HG03432 (cell line): ENCODE results near the gene MYO5A.
A peak's percentile ranks its signal among the peaks of the same experiment; 100 is the strongest.
"Not testable (repeated sequence)": the region's sequence is repeated elsewhere in the genome, so short reads cannot be mapped to it uniquely, and the experiment has no call there.

ENCODE experiments used
- ATAC-seq: cut with Tn5 transposase; IDR thresholded peaks from one replicate; pipeline ENCODE4 v1.9.1; 2021; ENCODE audit warnings: mild to moderate bottlenecking, moderate library complexity; ENCODE audit not compliant: unreplicated experiment

MYO5A gene

GRCh38 chr15:52528564-52529340, at the start of gene MYO5A:
Gene MYO5A (minus strand): TSS chr15:52528880. CDS start chr15:52528806, 74 bp downstream.
- ATAC-seq, result peak; percentile 87

- ATAC-seq, result no peak
Measured at GRCh38 chr15:52576692-52577091, 48.0 kb upstream of the MYO5A start.

- ATAC-seq, result not testable (repeated sequence)
Measured at GRCh38 chr15:52575573-52575972, 46.9 kb upstream of the MYO5A start.

DNA sequence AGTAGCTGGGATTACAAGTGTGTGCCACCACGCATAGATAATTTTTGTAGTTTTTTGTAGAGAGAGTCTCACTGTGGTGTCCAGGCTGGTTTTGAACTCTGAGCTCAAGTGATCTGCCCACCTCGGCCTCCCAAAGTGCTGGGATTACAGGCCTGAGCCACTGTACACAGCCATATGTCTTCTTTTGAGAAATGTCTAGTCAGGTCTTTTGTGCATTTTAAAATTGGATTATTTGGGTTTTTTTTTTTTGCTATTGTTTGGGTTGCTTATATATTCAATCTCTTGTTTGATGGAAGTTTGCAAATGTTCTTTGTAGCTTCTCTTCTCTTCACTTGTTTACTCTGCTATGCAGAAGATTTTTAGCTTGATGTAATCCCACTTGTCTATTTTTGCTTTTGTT, 46.4 kb upstream of the MYO5A start:
- no peak for ATAC-seq

GRCh38 chr15:52574623-52575022, 45.9 kb upstream of the MYO5A start:
- ATAC-seq, result not testable (repeated sequence)

DNA sequence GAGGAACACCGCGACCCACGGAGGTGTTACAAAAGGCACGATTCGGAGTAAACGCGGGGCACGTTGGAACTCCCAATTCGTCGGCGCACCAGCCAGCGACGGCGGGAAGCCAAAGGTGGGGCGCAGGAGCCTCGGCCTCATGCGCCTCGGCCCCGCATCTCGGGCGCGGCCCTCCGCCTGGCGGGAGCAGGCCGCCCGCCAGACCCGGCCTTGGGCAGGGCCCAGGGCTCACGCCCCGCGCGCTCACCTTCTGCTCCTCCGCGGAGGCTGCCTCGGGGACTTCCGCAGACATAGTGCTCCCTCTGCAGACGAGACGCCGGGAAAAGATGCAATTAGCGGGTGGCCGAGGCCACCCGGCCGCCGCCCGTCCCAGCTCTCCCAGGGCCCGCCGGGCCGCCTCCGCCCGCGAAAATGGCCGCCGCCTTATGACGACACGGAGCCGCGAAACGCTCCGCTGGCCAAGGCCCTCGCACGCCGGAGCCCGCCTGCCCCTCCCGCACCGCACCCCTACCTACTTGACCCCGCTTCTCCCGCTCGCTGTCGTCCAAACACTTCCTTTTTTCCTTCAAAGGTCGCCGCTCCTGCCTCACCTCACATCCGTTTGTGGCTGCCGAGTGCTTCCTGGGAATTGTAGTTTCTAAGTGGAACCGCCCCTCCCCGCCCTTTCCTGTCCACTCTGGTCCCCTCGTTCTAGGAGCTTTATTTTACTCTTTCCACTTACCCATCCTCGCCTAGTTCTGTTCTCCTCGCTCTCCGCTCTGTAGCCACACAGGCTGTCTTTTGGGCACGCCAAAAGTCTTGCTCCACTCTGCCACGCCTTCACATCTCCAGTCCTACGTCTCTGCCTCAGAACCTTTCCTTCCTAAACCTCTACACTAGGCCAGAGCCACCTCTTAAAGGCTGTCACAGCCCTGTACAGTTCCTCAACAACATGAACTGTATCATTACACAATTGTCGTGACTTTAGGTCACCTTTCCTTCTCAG, 40.2 kb upstream of the MYO5A start, which contains the start of gene ARPP19:
ARPP19 (minus strand) TSS at position 430 of the 985 bp plus-strand sequence; CDS start at position 292, 138 bp downstream.
- ATAC-seq, result peak; percentile 87

GRCh38 chr15:52567871-52568600, 39.4 kb upstream of the MYO5A start:
- ATAC-seq, result peak; percentile 15

GRCh38 chr15:52566889-52567288, 38.2 kb upstream of the MYO5A start:
- no peak for ATAC-seq

DNA sequence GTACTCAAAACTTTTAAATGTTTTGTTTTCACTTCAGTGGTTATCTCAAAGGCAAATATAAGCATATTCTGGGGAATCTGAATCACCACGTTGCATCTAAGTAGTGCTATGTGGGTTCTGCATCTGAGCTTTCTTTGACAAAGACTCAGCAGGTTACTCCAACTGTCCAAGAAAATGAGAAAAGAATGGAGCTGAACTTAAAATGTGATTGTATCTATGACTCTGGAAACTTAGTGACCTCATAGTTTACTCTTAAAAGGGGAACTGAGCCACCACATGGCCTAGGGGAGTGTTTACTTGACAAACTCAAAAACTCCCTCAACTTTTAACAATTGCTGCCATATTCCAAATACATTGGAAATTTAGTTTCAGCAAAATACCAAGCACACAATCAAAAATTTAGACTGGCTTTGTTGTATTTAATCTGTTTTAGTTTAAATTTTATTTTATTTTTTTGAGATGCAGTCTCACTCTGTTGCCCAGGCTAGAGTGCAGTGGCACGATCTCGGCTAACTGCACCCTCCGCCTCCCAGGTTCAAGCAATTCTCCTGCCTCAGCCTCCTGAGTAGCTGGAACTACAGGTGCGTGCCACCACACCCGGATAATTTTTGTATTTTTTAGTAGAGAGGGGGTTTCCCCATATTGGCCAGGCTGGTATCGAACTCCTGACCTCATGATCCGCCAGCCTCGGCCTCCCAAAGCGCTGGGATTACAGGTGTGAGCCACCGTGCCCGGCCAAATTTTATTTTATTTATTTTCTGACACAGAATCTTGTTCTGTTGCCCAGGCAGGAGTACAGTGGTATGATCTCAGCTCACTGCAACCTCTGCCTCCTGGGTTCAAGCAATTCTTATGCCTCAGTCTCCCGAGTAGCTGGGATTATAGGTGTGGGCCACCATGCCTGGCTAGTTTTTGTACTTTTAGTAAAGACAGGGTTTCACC, 37.0 kb upstream of the MYO5A start:
- peak; percentile 41 for ATAC-seq

- no peak for ATAC-seq
Measured at GRCh38 chr15:52563501-52564060, 34.9 kb upstream of the MYO5A start.

GRCh38 chr15:52559575-52559974, 30.9 kb upstream of the MYO5A start:
- no peak for ATAC-seq

- no peak for ATAC-seq
Measured at GRCh38 chr15:52559022-52559421, 30.3 kb upstream of the MYO5A start.

DNA sequence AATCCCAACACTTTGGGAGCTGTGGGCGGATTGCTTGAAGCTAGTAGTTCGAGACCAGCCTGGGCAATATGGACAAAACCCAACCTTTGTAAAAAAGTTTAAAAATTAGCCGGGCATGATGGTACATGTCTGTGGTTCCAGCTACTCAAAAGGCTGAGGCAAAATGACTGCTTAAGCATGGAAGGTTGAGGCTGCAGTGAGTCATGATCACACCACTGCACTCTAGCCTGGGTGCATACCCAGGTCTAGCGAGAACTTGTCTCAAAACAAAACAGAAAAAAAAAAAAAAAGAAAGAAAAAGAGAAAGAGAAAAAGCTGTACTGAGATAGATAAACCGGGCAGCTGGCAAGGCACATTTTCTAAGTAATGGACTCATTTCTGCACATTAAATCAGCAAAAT, 29.5 kb upstream of the MYO5A start:
- ATAC-seq, result peak; percentile 94

DNA sequence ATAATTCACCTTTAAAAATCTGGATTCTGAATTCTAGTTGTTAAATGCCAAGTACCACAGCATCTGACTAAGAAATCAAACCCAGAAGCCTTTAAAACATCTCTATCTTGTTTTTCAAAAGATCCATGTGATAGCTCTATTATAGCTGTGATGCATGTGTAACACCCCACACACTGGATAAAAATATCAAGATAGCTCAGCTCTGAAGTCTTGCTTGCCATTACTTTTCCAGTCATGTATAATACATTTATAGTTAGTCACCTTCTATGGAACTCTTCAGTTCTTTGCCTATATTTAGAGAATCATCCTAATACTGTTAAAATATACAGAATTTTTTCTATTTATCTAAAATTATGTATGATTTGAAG, 28.6 kb upstream of the MYO5A start:
- ATAC-seq, result no peak

- ATAC-seq, result no peak
Measured at GRCh38 chr15:52556524-52557273, 28.0 kb upstream of the MYO5A start.

- no peak for ATAC-seq
Measured at GRCh38 chr15:52552303-52552702, 23.6 kb upstream of the MYO5A start.

DNA sequence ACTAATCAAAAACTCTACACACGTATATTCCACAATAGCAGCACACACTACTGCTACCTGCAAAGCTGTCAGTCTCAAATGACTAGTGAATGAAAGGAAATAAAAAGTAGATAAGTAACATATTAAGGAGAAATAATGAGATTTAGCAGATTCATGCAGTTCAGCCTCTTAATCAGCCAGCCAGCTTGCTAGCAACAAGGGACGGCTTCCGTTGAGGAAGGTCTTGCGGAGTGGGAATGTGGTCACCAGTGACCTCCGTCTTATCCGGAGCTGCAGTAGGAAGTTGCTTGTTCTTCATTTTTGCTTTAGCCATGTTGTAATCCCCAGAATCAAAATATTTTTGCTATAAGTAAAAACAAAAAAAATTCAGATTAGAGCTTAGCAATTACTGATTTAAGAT, 23.1 kb upstream of the MYO5A start:
- no peak for ATAC-seq

GRCh38 chr15:52551186-52551585, 22.5 kb upstream of the MYO5A start:
- not testable (repeated sequence) for ATAC-seq
